ENCODE data around the gene PRDM12.

Gene PRDM12

DNA sequence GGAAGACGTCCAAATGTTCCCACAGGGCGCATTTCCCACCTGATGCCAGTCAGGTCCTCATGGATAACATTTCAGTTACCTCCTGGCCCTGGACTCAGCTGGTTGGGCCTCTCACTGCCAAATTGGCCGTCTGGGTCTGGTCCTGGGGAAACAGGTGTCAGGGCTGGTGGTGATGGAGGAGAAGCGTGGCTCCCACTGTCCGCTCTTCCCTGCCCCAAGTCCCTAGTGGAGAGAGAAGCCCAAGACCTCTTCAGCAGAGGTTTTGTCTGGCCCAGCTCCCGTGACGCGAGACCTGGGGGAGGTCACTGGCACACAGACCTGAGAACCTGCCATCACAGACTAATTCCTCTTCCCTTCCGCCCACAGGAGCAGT, 27.8 kb upstream of the PRDM12 start:
- DNase-seq (ENCODE audit: low spot score) = no peak

DNA sequence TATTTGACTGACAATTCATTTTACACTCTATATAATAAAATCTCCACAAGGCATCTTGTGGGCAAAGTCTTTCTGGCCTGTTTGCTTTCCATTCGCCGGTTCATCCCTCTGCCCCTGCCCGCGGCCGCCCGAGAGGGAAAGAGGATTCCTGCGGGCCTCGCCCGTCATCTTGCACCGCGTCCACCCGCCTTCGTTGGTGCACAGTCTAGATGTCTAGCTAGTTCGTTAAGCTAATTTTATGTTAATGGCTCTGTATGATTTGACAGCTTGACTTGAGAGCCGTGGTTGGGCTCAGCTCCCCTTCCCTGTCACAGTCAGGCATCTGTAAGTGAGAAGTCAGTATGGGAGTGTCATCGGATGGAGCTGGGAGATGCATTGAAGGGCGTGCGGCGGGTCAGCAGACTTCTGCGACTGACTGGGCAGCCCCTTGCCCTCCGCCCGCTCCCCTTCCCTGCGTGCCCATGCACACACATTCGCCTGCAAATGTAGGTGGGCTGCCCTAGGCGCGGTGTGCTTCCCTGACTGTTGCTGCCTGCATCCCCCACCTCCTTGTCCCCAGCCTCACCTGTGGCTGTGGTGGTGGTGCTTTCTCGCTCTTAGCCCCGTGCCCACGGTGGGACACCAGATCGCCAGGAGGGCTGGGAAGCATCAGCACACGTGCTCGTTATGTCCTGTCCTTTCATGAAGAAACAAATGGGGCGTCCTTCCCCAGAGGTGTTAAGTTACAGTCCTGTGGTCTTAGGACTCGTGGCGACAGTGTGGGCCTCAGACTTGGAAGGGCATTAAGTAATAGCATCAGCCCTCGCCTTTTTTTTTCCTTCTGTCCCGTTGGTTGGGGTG, 25.9 kb upstream of the PRDM12 start:
- DNase-seq (ENCODE audit: low spot score) = no peak

DNA sequence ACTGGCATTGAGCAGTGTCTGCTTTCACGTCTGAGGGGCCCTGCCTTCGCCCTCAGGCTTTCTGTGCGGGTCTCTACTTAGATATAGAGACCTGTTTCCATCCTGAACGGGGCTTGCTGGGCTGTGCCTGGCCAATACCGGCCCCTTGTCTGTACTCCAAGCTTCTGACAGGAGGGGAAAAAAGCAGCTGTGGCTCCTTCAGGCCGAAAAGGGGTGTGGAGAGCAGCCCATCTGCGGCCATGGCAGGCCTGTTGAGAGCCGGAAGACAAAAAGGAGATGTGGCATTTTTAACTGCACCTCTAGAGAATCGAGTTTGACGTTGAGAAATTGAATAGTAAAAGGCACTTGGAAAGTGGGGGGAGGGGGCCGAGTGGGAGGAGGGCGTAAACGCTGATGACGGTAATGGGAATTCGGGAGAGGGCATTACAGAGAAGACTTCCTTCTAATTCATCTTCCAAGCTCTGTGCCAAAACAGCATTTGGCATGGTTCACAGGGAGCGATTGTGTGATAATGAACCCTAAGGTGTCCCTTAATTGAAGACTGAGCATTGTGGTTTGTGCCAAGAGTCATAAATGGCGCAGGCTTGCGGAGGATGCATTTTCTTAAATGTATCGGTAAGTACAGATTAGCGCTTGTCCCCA, 25.1 kb upstream of the PRDM12 start:
- no peak for DNase-seq (ENCODE audit: low spot score)

DNA sequence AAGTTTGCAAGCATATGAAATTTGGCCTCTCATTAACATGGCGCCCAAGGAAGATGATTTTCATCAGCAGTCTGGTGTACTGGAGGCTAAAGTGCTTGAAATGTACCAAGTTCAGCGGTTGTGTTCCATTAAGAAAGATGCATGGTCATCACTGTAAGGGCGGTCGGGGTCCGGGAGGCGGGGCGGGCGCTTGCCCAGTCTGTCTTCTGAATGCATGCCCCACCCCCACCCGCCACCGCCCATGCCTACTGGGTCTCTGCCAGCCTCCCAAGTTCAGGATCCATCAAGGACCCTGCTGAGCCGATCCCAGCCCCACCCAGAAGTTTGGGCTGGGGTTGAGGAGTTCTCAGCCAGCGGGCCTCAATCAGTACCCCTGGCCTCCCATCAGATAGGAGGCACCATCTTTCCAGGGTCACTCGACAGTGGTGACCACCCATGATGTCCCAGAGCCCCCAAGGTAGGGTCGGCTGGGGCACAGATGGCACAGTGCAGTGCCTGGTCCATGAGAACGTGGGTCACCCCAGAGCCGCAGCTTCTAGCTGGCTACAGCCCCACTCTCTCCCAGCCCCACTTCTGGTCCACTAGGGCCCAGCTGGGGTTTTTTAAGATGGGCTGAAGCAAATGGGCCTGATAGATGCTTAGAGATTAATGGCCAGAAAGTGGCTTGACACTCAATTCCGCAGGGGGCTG, 24.4 kb upstream of the PRDM12 start:
- DNase-seq (ENCODE audit: low spot score) = no peak

DNA sequence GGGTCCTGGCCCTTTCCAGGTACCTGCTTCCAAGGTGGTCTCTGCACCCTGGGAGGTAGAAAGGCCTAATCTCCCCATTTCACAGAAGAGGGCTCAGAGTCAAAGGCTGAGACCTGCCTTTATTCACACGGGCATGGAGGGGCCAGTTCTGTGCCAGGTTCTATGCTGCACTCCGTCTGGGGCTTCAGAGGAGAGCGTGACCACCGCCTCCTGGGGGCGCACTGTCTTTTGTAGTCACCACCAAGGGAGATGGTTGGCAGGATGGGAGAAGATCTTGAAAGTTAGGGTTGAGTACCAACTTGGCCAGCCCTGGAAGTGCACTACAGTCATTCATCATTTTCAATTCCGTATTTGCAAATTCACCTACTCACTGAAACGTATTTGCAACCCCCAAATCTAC, 23.7 kb upstream of the PRDM12 start:
- DNase-seq (ENCODE audit: low spot score) = no peak

DNA sequence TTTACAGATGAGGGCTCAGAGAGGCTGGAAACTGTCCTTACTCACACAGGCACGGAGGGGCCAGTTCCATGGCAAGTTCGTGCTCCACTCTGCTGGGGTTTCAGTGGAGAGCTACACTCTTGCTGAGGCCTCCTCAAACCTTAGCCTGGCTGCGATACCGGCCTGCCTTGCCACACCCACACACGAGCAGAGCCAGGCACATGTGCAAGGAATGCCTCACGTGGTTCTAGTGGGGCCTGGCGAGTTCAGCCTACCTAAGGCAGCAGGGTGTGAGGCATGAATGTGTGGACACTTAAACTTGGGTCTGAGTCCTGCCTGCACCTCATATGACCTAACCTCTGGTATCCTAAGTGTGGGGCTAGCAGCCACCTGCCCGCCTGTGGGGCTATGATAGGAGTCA, 21.5 kb upstream of the PRDM12 start:
- no peak for DNase-seq (ENCODE audit: low spot score)

DNA sequence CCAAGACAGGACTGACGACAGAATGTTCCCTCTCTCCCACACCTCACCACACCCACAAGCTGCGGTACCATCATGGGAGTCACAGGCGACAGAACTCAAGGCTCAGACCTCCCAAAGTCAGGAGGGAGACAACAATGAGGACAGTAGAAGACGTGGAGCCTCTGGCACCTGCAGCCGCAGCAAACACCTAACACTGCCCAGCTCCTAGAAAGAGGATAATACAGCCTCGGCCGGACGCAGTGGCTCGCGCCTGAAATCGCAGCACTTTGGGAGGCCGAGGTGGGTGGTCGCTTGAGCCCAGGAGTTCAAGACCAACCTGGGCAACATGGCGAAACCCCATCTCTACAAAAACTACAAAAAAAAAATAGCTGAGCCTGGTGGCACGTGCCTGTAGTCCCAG, 13.2 kb upstream of the PRDM12 start:
- no peak for DNase-seq (ENCODE audit: low spot score)

DNA sequence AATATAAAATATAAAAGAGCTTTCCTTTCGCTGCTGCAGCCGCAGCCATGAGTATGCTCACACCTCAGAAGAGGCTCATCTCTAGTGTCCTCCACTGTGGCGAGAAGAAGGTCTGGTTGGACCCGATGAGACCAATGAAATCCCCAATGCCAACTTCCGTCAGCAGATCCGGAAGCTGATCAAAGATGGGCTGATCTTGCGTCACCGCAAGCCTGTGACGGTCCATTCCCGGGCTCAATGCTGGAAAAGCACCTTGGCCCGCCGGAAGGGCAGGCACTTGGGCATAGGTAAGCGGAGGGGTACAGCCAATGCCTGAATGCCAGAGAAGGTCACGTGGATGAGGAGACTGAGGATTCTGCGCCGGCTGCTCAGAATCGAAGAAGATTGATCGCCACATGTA, 12.6 kb upstream of the PRDM12 start:
- no peak for DNase-seq (ENCODE audit: low spot score)

DNA sequence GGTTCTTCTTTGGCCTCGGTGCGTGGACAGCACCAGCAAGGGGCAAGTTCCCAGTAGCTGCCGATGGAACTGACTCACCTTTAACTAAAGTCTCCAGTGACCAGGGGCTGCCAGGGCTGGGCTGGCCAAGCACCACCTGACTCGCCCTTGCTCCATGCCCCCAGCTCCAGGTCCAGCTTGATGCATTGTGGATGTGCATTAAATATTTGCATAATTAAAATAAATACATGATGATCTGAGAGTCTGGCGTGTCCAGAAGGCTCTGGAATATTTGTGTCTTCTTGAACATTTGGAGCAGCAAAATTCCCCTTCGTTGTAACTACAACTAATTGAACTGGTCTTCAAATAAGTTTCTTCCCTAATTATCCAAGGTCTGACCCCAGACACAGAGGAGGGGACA, 9.5 kb upstream of the PRDM12 start:
- DNase-seq (ENCODE audit: low spot score) = no peak

DNA sequence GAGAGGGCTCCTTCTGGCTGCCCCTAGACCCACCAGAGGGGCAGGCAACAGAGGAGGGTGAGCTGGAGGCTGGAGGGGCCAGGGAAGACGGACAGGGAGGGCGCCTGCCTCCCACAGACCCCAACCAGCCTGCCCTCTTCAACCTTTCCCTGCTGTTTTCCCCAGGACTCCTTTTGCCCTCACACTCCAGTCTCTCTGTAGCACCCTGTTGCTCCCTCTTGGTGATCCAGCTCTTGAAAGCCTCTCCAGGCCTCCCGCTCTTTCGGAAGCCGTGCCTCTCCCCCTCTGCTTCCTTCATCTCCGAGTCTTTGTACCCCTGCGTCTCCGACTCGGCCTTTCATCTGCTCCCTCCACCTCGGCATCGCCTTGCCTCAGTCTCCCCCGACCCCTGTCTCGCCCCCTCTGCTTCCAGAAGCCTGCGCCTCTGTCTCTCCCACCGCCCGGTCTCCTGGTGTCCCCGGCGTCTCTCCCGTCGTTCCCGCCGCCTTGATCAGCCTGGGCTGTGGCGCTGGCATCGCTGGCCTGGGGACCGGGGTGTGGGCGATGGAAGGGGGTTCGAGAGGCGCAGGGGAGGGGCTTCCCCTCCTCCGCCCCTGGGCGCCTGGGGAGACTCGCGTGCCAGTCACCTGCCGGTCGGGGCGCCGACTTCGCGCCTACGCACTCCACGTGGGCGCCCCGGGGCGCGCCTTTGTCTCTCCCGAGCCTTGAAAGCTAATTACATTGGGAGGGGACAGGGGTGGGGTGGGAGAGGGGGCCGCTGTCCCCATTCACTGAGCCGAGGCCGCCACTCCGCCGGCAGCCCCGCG, 5.3 kb upstream of the PRDM12 start:
- DNase-seq (ENCODE audit: low spot score) = no peak

DNA sequence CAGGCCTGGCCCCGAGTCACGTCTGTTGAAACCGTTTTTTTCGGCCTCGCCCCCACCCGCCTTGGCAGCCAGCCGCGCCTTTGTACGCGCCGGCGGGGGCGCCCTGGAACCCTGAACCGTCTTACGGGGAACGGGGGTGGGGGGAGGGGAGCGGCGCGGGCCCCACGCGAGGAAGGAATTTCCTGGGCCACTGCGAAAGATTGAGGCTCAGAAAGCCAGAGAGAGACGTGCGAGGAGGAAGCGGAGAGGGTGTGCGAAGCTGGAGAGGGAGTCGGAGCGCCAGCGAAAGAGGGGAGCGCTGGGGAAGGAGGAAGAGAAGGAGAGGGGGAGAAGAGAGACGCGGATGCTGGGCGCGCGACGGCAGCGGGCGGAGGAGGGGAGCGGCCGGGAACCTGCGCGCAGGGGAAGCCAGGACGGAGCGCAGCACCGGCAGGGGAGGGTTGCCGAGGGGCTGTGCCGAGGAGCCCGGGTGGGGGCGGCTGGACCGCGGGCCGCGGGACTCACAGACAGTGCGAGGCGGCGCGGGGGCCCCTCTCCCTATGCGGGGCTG, 4.6 kb upstream of the PRDM12 start:
- DNase-seq (ENCODE audit: low spot score) = no peak

DNA sequence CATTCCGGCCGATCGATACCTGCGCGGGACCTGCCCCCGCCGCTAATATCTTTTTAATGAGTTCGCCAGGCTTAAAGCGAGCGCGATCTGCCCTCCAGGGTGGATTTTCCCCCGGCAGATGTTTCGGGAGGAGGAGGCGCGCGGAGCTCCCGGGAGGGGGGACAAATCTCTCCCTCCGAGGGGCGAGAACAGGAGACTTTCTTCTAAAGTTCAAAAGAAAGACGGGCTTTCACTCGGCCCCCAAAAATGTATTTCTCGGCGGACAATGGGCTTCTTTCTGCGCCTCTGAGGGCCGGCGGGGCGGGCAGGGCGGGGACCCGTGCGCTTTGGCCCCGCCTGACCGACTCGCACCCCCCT, 4.1 kb upstream of the PRDM12 start:
- no peak for DNase-seq (ENCODE audit: low spot score)

DNA sequence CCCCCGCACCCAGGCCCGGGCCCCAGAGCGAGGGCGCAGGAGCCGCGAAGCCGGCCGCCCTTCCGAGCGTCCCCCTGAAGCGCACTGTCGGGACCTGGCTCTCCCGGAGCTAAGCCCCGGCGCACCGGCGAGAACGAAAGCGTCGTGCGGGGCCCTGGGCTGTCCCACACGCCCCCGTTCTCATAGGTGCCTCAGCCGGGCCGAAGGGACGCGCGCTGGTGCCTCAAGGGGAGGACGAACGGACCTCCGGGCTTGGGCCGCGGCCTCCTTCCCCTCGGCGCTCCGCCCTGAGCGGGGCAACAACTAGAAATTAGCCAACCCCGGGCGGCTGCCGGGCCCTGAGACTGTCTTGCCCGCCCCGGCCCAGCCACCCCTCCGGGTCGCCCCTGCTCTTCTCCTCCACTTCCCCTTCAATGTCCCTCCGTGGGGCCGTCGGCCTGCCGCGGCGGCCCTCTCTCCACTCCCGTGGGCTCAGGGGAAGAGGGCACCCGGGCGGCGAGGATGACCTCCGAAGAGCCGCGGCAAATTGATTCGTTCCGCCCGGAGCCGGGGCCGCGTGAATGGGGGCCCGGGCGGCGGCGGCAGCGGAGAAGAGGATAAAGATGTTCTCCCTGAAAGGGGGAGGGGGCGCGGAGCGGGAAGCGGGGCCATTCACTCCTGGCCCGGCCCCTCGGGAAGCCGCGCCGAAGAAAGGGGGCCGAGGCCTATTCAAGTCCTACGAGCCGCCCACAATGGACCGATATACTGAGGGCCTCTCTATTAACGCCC, 3.5 kb upstream of the PRDM12 start:
- DNase-seq (ENCODE audit: low spot score) = no peak

DNA sequence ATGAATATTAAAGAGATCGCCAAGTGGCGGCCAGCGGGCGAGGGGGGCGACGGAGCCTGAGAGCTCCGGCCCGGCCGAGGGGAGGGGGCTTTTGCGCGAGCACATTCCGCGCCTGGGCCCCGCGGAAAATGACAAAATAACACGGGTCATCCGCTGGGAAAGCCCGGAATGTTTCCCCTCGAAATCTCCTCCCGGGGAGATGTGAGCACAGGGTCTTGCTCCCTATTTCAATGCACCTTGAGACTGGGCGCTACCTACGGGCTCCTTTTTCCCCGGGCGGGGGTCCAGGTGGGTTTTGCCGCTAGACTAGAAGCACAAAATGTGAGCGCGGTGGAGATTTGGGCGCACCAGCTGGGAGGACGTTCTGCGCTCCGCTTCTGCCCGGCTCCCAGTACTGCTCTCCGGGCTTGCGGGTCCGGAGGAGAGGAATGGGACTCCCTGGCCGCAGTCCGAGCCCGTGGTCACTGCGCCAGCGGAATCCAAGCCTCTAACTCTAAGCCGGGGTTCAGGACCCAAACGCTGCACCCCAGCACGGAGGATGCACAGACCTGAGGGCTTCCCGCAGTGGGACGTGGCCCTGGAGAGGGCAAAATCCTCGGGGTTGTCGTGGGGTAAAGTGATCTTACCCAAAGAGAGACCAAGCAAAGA, 2.8 kb upstream of the PRDM12 start:
- no peak for DNase-seq (ENCODE audit: low spot score)

DNA sequence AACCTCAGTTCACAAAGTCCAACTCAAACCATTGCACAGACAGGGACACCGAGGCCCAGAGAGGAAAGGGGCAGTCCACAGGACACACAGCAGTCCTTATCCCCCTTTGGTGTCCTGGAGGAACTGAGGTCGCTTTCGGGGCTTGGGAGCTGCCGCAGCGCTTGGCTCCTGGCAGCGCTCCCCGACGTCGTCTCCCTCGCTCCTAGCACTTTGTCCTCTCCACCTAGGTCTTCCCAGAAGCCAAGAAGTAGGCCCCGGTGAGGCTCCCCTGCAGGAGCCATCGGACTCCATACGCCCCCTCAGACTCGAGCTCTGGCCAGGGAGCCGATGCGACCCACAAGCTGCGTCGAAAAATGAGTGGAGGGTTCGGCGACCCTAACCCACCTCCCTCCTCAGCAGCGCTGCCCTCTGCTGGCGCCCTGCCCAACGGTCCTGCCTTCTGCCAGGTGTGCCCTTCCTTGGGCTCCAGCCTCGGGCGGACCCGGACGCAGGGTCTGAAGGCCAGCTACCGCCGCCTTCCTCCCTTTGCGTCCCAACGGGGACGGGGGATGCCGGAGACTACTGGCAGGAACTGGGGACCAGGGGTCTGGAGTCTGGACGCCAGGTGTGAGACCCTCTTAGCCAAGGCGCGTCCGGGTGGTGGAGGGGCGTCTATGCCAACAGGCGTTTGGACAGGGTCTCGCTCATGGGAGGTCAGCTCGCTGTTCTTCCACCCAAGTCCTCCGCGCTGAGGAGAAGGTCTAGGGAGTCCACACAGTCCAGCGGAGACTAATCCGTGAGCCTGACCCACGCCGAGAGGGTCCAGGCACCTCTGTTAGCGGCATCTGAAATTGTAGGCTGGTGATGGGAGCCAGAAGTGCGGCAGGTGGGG, 2.1 kb upstream of the PRDM12 start:
- DNase-seq (ENCODE audit: low spot score) = no peak

DNA sequence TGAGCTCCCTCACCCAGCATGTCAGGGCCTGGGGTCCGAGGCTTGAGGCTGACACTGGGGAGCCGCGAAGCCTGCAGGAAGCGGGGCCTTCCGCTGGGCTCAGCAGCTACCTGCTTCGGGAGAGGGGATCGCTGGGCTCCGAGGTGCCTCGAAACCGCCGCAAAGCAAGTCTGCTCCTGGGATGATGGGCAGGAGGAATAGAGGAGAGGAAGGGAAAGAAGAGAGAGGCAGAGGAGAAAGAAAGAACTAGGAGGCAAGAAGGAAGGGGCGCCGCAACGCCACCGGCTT, 1.5 kb upstream of the PRDM12 start:
- DNase-seq (ENCODE audit: low spot score) = no peak

DNA sequence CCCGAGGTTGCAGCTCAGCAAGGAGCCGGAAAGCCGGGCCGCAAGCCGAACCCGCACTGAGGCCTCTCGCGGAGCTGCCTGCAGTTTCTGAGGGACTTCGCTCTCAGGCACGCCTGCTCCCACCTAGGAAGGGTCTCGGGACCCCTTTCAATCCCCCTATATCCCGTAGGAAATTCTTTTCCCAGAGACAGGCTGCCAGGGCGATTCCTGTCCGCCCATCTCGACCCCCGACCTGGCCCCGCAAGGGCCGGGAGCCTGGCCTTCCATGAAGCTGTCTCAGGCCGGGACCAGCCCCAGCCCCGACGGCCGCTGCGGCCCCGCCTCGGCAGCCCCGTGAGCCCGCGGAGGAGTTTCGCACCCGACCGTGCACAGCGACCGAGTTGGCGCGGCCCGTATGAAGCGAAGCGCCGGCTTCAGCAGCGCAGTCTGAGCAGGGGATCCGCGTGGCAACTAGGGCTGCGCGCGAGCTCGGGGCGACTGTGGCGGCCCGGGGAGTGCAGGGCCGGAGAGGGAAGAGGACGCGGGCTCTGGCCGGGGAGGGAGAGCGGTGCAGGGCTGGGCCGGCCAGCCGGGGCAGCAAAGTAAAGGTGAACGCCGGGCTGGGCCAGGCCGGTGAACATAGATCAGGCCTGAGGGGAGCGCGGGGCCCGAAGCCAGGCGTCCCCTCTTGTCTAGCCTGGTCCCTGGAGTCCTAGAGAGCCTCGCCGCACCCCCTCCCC, 977 bp upstream of the PRDM12 start:
- no peak for DNase-seq (ENCODE audit: low spot score)

DNA sequence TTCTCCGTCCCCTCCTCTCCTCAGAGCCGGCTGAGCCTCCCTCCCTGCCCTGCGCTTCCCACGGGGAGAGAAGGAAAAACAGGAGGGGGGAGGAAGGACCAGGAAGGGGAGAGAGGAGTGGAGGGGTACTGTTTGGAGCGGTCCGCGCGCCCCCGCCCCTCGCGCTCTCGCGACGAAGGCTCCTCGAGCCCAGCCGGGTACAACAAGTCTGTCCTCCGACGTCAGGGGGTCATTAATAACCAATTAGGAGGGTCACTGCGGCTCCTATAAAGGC, 480 bp upstream of the PRDM12 start:
- DNase-seq (ENCODE audit: low spot score) = no peak

DNA sequence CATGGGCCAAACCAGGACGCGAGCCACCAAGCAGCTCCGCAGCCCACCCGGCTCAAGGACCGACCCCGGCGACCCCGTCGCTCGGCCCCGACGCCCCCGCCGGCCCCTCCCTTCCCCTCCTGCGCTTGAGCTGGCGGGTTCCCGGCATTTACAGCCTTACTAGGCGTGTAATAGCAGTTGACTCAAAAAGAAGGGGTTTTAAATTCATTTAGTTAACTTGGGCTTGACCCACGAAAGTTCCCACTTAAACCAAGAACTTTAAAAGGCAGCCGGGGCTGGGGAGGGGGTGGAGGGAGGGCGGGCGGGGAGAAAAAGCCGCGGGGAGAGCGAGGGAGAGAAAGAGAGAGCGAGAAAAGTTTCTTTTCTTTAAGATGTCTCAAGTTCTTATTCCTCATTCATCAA, 636 bp downstream of the PRDM12 start:
- DNase-seq (ENCODE audit: low spot score) = no peak
